ENCODE data around the gene MRPS2.
"Not testable (repeated sequence)": the region's sequence is repeated elsewhere in the genome, so short reads cannot be mapped to it uniquely, and the experiment has no call there.

Gene MRPS2

GRCh38 chr9:135500525-135501260, at the start of gene MRPS2:
TSS of gene MRPS2 (plus strand) at chr9:135500682. CDS start at chr9:135500711, 29 bp downstream.
- DNase-seq, result peak; percentile 79

- DNase-seq, result no peak
Observed at GRCh38 chr9:135450956-135451355, 49.5 kb upstream of the MRPS2 start.

GRCh38 chr9:135451909-135452308, 48.6 kb upstream of the MRPS2 start:
- DNase-seq, result not testable (repeated sequence)

- DNase-seq, result no peak
Observed at GRCh38 chr9:135454737-135455136, 45.7 kb upstream of the MRPS2 start.

DNA sequence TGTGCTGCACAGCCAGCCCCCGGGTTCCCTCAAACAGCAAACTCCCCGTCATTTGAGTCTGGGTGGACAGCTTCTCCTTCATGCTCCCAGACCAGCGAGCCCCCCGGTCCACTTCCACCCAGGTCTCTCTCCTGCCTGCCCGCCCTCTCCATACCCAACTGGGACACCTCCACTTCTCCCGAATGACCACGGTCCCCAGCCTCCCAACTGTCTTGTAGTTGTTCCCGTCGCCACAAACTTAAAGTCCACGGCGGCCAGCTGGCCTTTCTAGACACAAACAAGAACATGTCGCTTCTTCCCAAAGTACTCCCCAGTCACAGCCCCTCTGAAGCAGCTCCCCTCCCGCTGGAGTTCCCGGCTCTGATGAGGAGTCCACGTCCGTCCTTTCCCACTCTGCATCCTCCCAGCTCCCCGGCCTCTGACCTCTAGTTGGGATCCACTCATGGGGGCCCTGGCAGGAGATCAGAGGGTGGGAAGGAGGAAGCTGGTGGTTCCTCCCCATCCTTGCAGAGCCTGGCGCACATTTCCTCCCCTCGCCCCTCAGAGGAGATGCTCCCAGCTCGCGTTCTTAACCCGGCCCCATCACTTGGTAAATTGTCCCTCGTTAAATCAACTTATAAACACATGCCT, 45.0 kb upstream of the MRPS2 start:
- DNase-seq, result no peak

GRCh38 chr9:135456436-135457104, 43.9 kb upstream of the MRPS2 start:
- DNase-seq, result no peak

DNA sequence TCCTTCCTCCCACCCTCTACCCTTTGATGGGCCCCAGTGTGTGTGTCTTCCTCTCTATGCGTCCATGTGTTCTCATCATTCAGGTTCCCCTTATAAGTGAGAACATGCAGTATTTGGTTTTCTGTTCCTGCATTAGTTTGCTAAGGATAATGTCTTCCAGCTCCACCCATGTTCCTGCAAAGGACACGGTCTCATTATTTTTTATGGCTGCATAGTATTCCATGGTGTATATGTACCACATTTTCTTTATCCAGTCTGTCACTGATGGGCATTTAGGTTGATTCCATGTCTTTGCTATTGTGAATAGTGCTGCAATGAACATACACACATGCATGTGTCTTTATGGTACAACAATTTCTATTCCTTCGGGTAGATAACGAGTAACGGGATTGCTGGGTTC, 42.0 kb upstream of the MRPS2 start:
- not testable (repeated sequence) for DNase-seq

DNA sequence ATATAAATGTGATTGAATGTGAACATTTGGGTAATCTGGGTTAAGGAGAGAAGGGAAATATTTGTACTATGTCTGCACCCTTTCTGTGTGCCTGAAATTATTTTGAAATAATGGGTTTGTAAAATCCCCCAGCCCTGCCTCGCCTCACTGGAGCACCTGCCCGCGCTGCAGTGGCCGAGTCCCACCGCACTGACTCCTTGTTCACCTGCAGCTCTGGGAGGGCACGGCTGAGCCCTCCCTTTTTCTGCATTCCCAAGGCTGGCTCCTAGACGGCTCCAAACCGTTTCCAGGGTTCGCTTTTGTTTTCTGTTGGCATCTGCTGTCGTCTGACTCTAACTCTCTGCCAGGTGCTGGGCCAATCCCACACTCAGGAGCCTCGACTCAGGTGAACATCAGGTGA, 38.5 kb upstream of the MRPS2 start:
- no peak for DNase-seq

GRCh38 chr9:135463140-135463539, 37.3 kb upstream of the MRPS2 start:
- no peak for DNase-seq

DNA sequence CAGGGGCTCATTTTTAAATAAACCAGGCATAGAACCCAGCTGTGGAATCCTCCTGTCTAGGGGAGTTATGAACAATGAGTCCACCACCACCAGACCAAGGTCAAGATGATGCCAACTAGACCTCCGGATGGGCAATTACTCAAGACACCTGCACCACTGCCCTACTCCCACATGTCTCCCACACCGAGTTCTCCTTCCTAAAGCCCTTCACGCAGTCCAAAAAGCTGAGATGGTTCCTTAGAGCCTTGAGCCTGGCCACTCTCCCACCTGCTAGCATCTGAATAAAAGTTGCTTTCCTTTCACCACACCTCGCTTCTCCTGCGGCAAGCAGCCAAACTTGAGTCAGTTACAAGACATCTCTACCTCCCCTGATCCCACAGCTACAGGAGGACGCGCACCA, 36.3 kb upstream of the MRPS2 start:
- DNase-seq, result no peak

GRCh38 chr9:135468854-135469521, 31.5 kb upstream of the MRPS2 start:
- DNase-seq, result peak; percentile 29

DNA sequence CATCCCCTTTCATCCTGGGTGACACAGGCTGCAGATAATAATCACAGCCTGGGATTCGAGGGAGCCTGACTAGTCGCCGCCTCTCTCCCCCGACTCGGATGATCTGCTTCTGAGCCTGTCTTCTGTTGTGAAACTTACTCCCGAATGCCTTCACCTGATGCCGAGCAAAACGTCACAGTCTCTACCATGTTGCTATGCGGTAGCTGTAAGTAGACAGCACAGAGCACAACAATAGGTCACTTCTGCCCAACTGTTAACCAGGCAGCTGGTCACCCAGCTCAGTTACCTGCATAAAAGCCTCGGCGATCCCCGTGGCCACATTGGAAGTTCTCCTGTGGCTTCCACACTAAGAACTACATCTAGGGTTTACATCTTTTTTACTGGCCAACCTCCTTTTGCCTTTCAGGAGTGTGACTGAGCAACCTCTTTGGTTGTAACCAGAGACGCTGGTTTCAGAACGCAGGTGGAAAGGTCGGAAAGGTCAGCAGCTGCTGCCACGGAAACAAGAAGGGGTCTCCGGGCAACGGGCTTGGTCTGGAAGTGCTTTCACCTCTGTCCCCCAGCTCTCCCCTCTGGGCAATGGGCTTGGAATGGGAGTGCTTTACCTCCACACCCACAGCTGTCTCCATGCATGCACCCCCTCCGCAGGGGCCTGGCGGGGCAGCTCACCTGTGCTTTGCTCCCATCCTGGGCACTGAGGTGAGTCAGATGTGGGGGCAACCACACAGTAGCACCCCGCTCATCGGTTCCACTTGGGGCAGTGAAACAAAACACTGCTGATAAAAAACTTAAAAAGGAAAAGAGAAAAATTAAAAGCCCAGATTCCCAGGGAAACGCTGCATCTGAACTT, 28.5 kb upstream of the MRPS2 start:
- DNase-seq, result no peak

- no peak for DNase-seq
Observed at GRCh38 chr9:135473972-135474543, 26.4 kb upstream of the MRPS2 start.

- no peak for DNase-seq
Observed at GRCh38 chr9:135474915-135475314, 25.6 kb upstream of the MRPS2 start.

DNA sequence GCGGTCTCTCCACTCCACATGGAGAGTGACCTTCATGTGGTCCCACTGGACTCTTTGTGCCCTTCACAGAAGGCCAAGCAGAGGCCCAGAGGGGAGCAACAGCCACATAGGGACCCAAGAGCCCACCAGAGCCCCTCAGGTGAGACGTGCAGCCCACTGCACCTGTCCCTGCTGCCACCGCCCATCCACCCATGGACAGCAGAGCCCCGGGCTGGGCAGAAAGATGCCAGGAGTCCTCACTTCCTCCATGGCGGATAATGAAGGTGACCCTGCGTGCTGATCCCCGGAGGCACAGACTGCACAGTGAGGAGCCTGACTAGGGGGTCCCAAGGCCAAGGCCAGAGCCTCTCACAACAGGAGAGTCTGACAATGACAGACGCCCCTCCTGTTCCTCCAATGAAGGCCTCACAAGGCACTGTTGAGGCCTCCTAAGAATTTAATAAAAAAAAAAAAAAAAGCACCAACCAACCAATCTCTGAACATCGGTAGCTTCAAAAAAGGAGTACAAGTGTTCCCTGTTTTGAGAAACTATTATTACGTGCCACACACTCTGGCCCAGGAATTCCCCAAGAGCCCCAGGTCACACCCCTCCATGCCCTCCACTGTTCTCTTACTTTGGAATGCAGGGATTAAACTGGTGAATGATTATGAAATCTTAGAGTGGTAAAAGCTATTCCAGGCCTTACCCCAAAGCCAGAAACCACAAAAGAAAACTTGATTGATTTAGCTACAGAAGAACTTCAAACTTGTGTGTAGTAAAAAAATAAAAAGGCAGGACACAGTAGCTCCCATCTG, 23.7 kb upstream of the MRPS2 start:
- DNase-seq, result no peak

GRCh38 chr9:135478191-135478590, 22.3 kb upstream of the MRPS2 start:
- no peak for DNase-seq

GRCh38 chr9:135478829-135479468, 21.5 kb upstream of the MRPS2 start:
- no peak for DNase-seq

- no peak for DNase-seq
Observed at GRCh38 chr9:135479469-135480052, 20.9 kb upstream of the MRPS2 start, which contains the start of gene PPP1R26. TSS of gene PPP1R26 (plus strand) at chr9:135479782. CDS start at chr9:135484511, 4,729 bp downstream.

- DNase-seq, result no peak
Observed at GRCh38 chr9:135480071-135480939, 20.2 kb upstream of the MRPS2 start.
